Fibroblast of lung (primary cell): Measurements from ENCODE around the gene SEC22A. TPM values are rescaled to one million over a fixed set of nuclear protein-coding genes. Genes with fewer than 3 reads are reported as not detected.

ENCODE experiments used
- DNase-seq, 2 donors: peaks; one replicate each; pipeline versions ENCODE4 v3.0.0 to v3.0.0-alpha.2; 2010; ENCODE audit warnings: low read depth in 2 of 2
- H2AFZ ChIP-seq: 2 replicates; pipeline ENCODE4 v1.5.1; 2012; ENCODE audit warnings: low read length, control low read depth, inconsistent platforms
- H3K27ac ChIP-seq: 2 replicates; pipeline ENCODE4 v1.5.1; 2011; ENCODE audit warnings: low read length, control low read depth; ENCODE audit not compliant: insufficient read depth
- H3K27me3 ChIP-seq: 2 replicates; pipeline ENCODE4 v1.5.1; 2011; ENCODE audit warnings: mild to moderate bottlenecking, low read length; ENCODE audit not compliant: control insufficient read depth, insufficient read depth
- H3K36me3 ChIP-seq: 2 replicates; pipeline ENCODE4 v1.5.1; 2011; ENCODE audit warnings: low read length; ENCODE audit not compliant: control insufficient read depth, insufficient read depth
- H3K4me1 ChIP-seq: 2 replicates; pipeline ENCODE4 v1.5.1; 2011; ENCODE audit warnings: low read length; ENCODE audit not compliant: control insufficient read depth, insufficient read depth; ENCODE audit errors: extremely low read depth
- H3K4me2 ChIP-seq: 2 replicates; pipeline ENCODE4 v1.5.1; 2011; ENCODE audit warnings: low read length, control low read depth; ENCODE audit not compliant: insufficient read depth; ENCODE audit errors: extremely low read depth
- H3K4me3 ChIP-seq, 4 experiments: fragments of 200-600 bp in 1 of 4; sonication (generic) in 1 of 4; replicated peaks in 1 of 4; 2 replicates each; pipeline ENCODE4 v1.5.1; 2011 to 2016; ENCODE audit warnings: low read length in 4 of 4, low read depth in 3 of 4, mild to moderate bottlenecking in 3 of 4, control low read depth in 2 of 4, inconsistent platforms in 1 of 4, mixed read lengths in 1 of 4; ENCODE audit not compliant: insufficient read depth in 1 of 4; ENCODE audit errors: control extremely low read depth in 1 of 4
- H3K79me2 ChIP-seq: 2 replicates; pipeline ENCODE4 v1.5.1; 2012; ENCODE audit warnings: mild to moderate bottlenecking, low read length, inconsistent platforms; ENCODE audit not compliant: control insufficient read depth, insufficient read depth
- H3K9ac ChIP-seq: 2 replicates; pipeline ENCODE4 v1.5.1; 2011; ENCODE audit warnings: mild to moderate bottlenecking, low read length, control low read depth; ENCODE audit not compliant: insufficient read depth
- H3K9me3 ChIP-seq: 2 replicates; pipeline ENCODE4 v1.5.1; 2012; ENCODE audit warnings: low read depth, low read length; ENCODE audit not compliant: control insufficient read depth, insufficient read depth
- H4K20me1 ChIP-seq: 2 replicates; pipeline ENCODE4 v1.5.1; 2011; ENCODE audit warnings: low read length; ENCODE audit not compliant: control insufficient read depth, insufficient read depth; ENCODE audit errors: extremely low read depth
- EZH2 ChIP-seq: IDR thresholded peaks from 2 replicates; pipeline ENCODE4 v1.5.1; 2012; ENCODE audit warnings: low read length, control low read depth, mild to moderate bottlenecking; ENCODE audit errors: missing control alignments
- polyA plus RNA-seq, 2 donors: library from polyadenylated mRNA; depleted of rRNA in 1 of 2; stranded (reverse) in 1 of 2; unstranded in 1 of 2; fragments of >200 nt; gene quantifications; 2 replicates each; pipeline ENCODE4 v1.2.1, GENCODE V29; 2011 to 2012; ENCODE audit warnings: missing spikeins in 1 of 2
- total RNA-seq: library from RNA; depleted of rRNA; stranded (reverse); fragments of >200 nt; gene quantifications from 2 replicates; pipeline ENCODE4 v1.2.1, GENCODE V29; 2014
- TF ChIP-seq, protein P1 (sequence below), 2 donors: IDR thresholded peaks in 1 of 2; conservative IDR thresholded peaks in 1 of 2; 1 replicate in 1 of 2; 2 replicates in 1 of 2; pipeline ENCODE4 v1.5.1; 2011 to 2012; ENCODE audit warnings: low read length in 2 of 2, control low read depth in 1 of 2, inconsistent platforms in 1 of 2, low read depth in 1 of 2, mild to moderate bottlenecking in 1 of 2

The SEC22A gene
- total and polyA plus RNA-seq, 2 donors (not counting 1 experiment from before 2014, with no cell fraction given): 45.4 to 52.7 TPM

DNA sequence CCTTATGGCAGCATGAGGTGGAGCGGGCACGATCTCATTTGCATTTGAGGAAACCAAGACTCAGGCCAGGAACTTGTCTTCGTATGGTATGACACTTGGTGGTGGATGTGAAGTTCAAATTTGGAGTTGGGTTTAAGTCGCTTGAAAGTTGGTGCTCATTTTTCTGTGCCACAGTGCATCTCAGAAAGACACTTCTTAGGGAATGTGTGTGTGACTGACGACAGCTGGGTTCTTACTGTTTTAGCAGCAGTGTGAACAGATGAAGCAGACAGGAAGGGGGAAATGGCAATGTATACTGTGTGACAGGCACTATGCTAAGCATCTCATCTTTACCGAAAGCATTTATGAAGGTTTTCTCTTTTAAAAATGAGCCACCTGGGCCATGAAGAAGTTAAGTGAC, 75.4 kb downstream of the SEC22A start:
- H3K9me3 ChIP-seq: no peaks in the 10 kb centered on the region

DNA sequence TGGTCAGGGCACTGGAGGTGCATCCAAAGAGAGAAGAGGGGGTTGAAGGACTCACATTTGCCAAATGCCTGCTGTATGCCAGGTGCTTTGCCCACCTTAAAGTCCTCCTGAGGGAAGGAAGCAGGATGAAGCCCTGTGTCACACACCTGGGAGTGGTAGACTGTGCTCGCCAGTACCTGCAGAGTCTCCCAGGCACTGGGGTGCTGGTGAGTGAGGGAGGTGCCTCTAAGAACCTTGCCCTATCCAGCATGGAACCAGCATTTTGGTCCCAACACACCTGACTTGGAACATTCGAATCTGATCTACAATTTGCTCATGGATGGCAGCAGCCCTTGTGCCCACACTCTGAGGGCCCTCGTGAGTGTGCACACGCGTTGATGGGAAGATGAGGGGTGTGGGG, 76.7 kb downstream of the SEC22A start:
- Histone ChIP-seq H2AFZ (no peak overlapping the region), H3K36me3 (no peaks in the 10 kb centered on the region), H4K20me1 (no peaks in the 10 kb centered on the region), H3K79me2 (no peaks in the 10 kb centered on the region), H3K9ac (no peak overlapping the region), H3K4me3 (no peak overlapping the region), H3K4me1 (peaks cover 1% of the 10 kb centered on the region), H3K9me3 (no peaks in the 10 kb centered on the region), H3K4me2 (no peak overlapping the region), H3K27ac (no peak overlapping the region), H3K27me3 (no peaks in the 10 kb centered on the region)
- DNase-seq: no peak
- TF ChIP-seq, protein P1, sequence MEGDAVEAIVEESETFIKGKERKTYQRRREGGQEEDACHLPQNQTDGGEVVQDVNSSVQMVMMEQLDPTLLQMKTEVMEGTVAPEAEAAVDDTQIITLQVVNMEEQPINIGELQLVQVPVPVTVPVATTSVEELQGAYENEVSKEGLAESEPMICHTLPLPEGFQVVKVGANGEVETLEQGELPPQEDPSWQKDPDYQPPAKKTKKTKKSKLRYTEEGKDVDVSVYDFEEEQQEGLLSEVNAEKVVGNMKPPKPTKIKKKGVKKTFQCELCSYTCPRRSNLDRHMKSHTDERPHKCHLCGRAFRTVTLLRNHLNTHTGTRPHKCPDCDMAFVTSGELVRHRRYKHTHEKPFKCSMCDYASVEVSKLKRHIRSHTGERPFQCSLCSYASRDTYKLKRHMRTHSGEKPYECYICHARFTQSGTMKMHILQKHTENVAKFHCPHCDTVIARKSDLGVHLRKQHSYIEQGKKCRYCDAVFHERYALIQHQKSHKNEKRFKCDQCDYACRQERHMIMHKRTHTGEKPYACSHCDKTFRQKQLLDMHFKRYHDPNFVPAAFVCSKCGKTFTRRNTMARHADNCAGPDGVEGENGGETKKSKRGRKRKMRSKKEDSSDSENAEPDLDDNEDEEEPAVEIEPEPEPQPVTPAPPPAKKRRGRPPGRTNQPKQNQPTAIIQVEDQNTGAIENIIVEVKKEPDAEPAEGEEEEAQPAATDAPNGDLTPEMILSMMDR (conservative IDR thresholded peaks at IDR 0.05 in 1 of 2, IDR thresholded peaks at IDR 0.05 in 1 of 2; ENCODE audit: low read depth in 1 of 2, low read length in 2 of 2): no peak
- TF ChIP-seq EZH2: no peak

More for the DNA sequence above, 75.4 kb downstream of the SEC22A start:
- Histone ChIP-seq H3K27me3 (no peaks in the 10 kb centered on the region), H3K4me1 (peaks cover 3% of the 10 kb centered on the region), H3K79me2 (no peaks in the 10 kb centered on the region), H4K20me1 (no peaks in the 10 kb centered on the region), H3K4me2 (no peak overlapping the region), H3K27ac (no peak overlapping the region), H3K4me3 (no peak overlapping the region), H3K36me3 (no peaks in the 10 kb centered on the region), H2AFZ (no peak overlapping the region), H3K9ac (no peak overlapping the region)
- DNase-seq: no peak
- TF ChIP-seq, protein P1 (conservative IDR thresholded peaks at IDR 0.05 in 1 of 2, IDR thresholded peaks at IDR 0.05 in 1 of 2; ENCODE audit: low read depth in 1 of 2, low read length in 2 of 2): no peak
- no peak for TF ChIP-seq EZH2

DNA sequence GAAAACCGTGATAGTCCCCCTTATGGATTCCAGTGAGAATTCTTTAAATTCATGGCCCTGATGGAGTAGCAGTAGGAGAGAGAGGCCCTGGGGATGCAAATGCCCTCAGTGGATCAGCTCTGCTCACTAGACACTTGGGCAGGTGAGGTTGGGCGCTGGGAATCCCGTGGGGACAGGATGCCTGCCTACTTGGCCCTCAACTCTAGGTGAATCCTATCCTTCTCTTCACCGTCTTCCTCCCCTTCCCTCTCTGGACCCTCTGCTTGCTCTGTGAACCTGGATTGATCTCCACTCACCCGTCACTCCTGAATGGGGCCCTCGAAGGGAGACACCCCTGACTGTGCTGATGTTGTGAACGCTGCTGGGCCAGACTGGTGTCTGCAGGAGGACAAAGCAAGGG, 77.4 kb downstream of the SEC22A start:
- TF ChIP-seq, protein P1 (conservative IDR thresholded peaks at IDR 0.05 in 1 of 2, IDR thresholded peaks at IDR 0.05 in 1 of 2; ENCODE audit: low read depth in 1 of 2, low read length in 2 of 2): no peak
- no peak for TF ChIP-seq EZH2
- no peaks in the 10 kb centered on the region for H3K9me3 ChIP-seq
- H3K9ac ChIP-seq: no peak overlapping the region
- no peaks in the 10 kb centered on the region for H4K20me1 ChIP-seq
- H2AFZ ChIP-seq: no peak overlapping the region
- H3K79me2 ChIP-seq: no peaks in the 10 kb centered on the region
- DNase-seq: no peak
- no peak overlapping the region for H3K27ac ChIP-seq
- no peaks in the 10 kb centered on the region for H3K36me3 ChIP-seq
- H3K4me1 ChIP-seq: no peaks in the 10 kb centered on the region
- no peaks in the 10 kb centered on the region for H3K27me3 ChIP-seq
- no peak overlapping the region for H3K4me2 ChIP-seq
- no peak overlapping the region for H3K4me3 ChIP-seq
